HFF-Myc (cell line): ENCODE data around the gene TENT4A.

ENCODE experiments used
- DNase-seq: peaks from one replicate; pipeline ENCODE4 v3.0.0-alpha.2; 2011; ENCODE audit warnings: low read depth; ENCODE audit errors: extremely low read depth
- H3K4me3 ChIP-seq: replicated peaks from 2 replicates; pipeline ENCODE4 v1.5.1; 2011; ENCODE audit warnings: low read depth, mild to moderate bottlenecking, control low read depth, low read length
- TF ChIP-seq, protein P1 (sequence below): IDR thresholded peaks from 2 replicates; pipeline ENCODE4 v1.5.1; 2012; ENCODE audit warnings: mild to moderate bottlenecking, low read depth, low read length, control low read depth; ENCODE audit errors: missing control alignments

The TENT4A gene

GRCh38 chr5:6781716-6782115, 68.5 kb downstream of the TENT4A start:
- no peak for DNase-seq
- TF ChIP-seq, protein P1, sequence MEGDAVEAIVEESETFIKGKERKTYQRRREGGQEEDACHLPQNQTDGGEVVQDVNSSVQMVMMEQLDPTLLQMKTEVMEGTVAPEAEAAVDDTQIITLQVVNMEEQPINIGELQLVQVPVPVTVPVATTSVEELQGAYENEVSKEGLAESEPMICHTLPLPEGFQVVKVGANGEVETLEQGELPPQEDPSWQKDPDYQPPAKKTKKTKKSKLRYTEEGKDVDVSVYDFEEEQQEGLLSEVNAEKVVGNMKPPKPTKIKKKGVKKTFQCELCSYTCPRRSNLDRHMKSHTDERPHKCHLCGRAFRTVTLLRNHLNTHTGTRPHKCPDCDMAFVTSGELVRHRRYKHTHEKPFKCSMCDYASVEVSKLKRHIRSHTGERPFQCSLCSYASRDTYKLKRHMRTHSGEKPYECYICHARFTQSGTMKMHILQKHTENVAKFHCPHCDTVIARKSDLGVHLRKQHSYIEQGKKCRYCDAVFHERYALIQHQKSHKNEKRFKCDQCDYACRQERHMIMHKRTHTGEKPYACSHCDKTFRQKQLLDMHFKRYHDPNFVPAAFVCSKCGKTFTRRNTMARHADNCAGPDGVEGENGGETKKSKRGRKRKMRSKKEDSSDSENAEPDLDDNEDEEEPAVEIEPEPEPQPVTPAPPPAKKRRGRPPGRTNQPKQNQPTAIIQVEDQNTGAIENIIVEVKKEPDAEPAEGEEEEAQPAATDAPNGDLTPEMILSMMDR = no peak
- no peak overlapping the region for H3K4me3 ChIP-seq

DNA sequence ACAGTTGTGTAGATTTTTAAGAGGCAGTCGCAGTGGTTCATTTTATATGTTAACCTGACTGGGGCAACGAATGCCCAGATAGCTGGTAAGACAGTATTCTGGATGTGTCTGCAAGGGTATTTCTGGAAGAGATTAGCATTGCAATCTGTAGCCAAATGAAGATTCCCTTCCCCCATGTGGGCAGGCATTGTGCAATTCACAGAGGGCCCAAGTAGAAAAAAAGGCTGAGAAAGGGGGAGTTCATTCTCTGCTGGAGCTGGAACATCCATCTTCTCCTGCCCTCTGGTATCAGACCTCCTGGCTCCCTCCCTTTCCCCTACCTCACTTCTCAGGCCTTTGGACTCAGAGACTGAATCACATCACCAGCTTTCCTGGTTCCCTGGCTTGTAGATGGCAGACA, 70.6 kb downstream of the TENT4A start:
- DNase-seq = no peak
- TF ChIP-seq, protein P1 = no peak
- H3K4me3 ChIP-seq = no peak overlapping the region

DNA sequence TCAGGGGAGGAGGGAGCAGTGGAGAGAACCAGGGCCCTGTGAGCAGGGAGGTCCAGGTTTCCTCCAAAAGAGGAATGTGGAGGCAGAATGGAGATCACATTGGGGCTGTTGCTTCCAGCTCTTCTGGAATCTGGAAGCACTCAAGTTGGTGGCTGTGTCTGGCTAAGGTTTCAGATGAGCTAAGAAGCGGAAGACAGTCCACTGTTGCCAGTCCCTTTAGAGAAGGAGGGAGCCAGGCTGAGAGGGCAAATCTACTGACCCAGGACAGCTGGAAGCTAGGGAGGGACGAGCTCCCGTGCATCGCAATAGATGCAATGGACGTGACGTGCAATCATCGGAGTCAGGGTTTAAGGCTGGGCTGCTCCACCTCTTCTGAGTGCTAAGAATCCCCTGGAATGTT, 71.2 kb downstream of the TENT4A start:
- no peak for DNase-seq
- TF ChIP-seq, protein P1 = no peak
- H3K4me3 ChIP-seq = no peak overlapping the region

GRCh38 chr5:6785161-6785860, 72.1 kb downstream of the TENT4A start:
- no peak overlapping the region for H3K4me3 ChIP-seq
- TF ChIP-seq, protein P1 = no peak
- no peak for DNase-seq

GRCh38 chr5:6785861-6786180, 72.6 kb downstream of the TENT4A start:
- no peak for DNase-seq
- H3K4me3 ChIP-seq = no peak overlapping the region
- TF ChIP-seq, protein P1 = no peak

DNA sequence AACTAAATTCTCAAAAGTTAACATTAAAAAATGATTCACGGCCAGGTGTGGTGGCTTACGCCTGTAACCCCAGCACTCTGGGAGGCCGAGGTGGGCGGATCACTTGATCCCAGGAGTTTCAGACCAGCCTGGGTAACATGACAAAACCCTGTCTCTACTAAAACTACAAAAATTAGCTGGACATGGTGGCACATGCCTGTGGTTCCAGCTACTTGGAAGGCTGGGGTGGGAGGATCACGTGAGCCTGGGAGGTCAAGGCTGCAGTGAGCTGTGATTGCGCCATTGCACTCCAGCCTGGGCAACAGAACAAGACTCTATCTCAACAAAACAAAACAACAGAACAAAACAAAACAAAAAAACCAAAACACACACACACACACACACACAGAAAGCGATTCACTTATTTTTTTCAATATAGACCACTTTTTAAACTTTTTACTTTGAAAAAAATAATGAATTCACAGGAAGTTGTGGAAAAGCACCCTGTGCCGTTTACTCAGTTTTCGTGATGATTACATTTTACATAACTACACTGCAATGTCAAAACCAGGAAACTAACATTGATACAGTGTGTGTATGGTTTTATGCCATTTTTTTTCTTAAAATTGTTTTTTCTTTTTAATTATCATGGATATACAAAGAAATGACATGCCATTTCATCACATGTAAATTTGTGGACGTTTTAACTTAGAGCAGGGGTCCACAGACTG, 73.7 kb downstream of the TENT4A start:
- no peak for DNase-seq
- TF ChIP-seq, protein P1 = no peak
- H3K4me3 ChIP-seq = no peak overlapping the region

- DNase-seq = no peak
- H3K4me3 ChIP-seq = no peak overlapping the region
- TF ChIP-seq, protein P1 = no peak
Observed at GRCh38 chr5:6787941-6788340, 74.7 kb downstream of the TENT4A start.
